ENCODE measurements around the gene RPAP2.
A peak's percentile ranks its signal among the peaks of the same experiment; 100 is the strongest.
"Not testable (repeated sequence)": the region's sequence is repeated elsewhere in the genome, so short reads cannot be mapped to it uniquely, and the experiment has no call there.

The RPAP2 gene

GRCh38 chr1:92323473-92324453, 24.9 kb downstream of the RPAP2 start:
- no peak for DNase-seq (ENCODE audit: low read depth, low spot score)

DNA sequence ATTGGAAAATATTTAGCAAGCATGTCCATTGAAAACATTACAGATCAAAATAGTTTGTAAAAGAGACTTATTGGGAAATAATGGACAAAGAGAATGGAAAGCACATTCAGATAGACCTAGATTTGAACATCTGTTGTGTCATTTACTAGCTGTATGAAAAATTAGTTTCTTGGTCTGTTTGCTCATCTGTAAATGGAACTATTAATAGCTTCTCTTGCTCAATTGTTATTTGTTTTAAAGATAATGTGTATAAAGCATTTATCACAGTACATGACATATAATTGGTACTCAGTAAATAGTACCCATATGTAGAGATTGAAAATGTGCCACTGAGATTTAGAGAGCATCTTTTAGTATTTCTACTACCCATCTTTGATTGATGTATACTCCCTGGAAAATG, 25.9 kb downstream of the RPAP2 start:
- DNase-seq (ENCODE audit: low read depth, low spot score), result no peak

DNA sequence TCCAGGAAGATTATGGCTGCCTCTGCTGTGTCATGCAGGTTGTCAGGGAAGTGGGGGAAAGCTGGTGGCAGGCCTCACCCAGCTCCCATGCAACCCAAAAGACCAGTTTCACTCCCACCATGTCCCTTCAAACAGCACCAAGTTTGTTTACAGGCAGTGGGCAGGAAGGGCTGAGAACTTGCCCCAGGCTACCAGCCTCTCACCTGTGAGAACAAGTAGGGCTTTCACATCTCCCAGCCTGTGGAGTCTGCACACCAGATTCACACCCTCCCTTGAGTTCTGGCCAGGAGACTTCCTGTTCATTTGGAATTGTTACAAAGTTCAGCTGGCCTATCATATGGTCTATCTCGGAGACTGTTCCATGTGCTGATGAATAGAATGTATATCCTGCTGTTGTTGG, 27.8 kb downstream of the RPAP2 start:
- no peak for DNase-seq (ENCODE audit: low read depth, low spot score)

GRCh38 chr1:92327794-92328193, 28.9 kb downstream of the RPAP2 start:
- no peak for DNase-seq (ENCODE audit: low read depth, low spot score)

DNA sequence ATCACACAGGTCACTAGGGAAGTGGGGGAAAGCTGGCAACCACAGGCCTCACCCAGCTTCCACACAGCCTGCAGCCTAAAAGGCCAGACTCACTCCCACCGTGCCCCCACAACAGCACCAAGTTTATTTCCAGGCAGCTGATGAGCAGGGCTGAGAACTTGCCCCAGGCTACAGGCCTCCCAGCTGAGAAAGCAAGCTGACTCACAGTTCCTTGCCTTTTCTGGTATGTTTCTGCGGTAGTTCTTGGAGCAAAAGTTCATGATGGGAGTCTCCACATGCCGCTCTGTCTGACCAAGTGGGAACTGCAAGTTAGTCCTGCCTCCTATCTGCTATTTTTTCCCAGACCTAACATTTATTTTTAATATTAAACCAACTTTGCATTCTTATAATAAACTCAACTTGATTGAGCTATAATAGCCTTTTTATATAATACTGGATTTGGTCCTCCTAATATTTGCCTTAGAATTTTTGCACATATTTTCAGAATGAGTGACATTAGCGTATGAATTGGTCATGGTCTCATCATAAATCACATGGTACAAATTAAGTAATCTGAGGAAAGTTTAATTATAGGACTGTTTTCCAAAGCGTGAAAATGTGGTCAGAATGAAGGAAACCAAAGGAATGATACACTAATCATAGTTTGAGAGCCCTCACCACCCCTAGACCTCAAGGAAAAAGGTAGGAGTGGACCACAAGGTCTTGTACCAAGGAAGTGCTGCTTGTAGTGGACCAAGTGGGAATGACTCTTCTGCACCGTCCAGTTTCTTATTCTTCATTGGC, 30.7 kb downstream of the RPAP2 start:
- DNase-seq (ENCODE audit: low read depth, low spot score), result peak; percentile 49

GRCh38 chr1:92333668-92334067, 34.8 kb downstream of the RPAP2 start:
- DNase-seq (ENCODE audit: low read depth, low spot score), result no peak

DNA sequence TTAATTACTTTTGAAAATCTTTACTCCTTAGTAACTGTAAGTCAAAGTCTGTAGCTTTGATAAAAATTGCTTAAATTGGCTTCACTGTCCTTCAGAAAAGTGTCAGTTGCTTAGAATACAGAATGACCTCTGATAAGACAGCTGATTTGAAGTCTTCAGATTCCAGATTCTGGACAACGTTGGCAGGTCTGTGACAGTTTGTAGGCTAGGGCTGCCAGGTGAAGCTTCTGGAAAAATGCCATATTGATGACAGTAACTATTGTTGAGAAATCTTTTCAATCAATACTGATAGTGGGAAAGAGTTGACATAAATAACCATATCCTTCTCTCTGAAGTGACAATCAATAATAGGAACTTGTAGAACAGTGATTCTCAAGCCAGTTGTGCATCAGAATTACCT, 41.3 kb downstream of the RPAP2 start:
- no peak for DNase-seq (ENCODE audit: low read depth, low spot score)

DNA sequence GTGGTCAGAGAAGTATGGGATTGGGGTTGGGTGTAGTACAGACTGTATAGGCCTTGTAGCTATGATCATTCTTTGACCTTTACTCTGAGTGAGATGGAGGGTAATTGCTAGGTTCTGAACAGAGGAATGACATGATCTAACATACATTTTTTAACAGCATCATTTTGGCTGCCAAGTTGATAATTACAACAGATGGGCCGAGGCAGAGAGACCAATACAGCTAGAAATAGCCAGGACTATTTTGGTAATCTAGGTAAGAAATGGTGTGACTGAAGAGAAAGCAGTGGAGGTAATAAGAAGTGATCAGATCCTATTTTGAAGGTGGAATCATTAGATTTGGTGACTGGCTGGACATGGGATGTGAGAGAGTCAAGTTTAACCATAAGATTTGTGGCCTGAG, 43.5 kb downstream of the RPAP2 start:
- DNase-seq (ENCODE audit: low read depth, low spot score), result no peak

DNA sequence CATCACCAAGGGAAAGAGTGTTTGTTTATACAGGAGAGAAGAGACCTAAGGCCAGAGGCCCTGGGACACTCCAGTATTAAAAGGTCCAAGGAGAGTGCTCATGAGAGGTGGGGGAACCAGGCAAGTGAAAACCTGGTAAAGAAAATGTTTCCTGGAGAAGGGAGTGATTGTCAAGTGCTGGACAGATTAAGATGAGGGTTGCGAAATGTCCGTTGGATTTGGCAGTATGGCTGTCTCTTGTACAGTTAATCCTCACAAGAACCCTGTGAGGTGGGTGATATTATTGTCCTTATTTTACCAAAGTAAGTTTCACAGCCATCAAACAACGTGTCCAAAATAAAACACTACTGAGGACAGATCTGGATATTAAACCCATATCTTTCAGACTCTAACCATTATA, 44.2 kb downstream of the RPAP2 start:
- no peak for DNase-seq (ENCODE audit: low read depth, low spot score)

DNA sequence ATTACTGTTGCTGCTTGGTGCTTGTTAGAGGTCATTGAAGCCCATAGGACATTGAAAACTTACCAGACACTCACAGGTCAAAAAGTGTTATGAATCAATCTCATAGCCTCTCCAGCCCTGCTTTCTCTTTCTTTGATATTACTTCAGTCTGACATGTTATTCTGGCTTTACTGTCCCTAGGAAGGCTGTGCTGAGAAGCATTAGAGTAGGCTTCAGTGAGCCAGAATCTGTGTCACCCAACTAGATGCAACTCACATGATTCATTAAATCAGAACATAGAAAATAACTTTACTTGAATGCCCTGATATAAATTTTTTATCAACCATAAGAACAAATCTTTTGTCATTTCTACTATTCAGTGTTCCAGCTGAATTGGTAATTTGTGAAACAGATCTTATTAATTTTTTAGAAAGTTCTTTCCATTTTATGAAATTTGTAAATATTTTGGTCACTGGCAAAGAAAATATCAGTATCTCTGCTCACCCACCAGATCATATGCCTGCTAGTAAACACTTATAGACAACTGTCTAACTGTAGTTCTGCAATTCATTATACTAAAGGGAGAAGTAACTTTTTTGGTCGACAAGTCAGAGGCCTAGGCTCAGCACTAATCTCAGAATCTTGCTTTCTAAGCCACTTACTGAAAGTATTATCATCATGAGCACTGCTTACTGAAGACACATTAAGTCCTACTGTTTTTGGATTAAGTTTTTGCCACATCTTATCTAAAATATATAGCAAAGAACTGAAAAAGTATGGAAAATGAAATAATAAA, 48.2 kb downstream of the RPAP2 start:
- no peak for DNase-seq (ENCODE audit: low read depth, low spot score)

- no peak for DNase-seq (ENCODE audit: low read depth, low spot score)
Measured at GRCh38 chr1:92352856-92353255, 54.0 kb downstream of the RPAP2 start.

DNA sequence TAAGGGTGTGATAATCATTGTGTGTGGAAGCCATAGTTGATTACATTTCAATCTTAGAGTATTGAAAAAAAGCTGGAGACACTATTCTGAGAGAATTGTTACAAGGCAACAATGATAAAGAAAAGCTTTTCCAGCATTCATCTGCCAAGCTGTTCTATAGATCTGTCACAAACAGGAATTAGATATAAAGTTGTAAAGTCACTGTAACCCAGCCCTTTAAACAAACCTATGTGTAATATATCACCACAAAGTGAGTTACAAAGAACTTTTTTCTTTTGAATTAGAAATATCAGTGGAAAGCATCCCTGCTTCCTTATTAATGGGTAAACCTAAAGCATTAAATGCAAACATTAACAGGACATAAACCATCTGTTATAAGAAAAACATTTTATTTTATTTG, 55.4 kb downstream of the RPAP2 start:
- no peak for DNase-seq (ENCODE audit: low read depth, low spot score)

DNA sequence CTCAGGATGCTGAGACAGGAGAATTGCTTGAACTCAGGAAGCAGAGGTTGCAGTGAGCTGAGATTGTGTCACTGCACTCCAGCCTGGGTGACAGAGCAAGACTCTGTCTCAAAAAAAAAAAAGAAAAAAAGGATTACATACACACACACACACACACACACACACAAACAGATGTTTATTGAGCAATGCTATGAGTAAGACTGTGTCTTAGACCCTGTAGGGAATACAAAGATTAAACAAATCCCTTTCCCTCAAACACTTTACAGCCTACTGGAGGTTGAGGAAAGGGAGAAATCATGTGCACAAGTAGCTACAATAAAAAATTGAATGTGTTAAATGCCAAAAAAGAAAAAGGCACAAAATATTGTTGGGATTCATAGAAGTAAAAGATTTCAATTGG, 58.1 kb downstream of the RPAP2 start:
- DNase-seq (ENCODE audit: low read depth, low spot score), result no peak

GRCh38 chr1:92359382-92359781, 60.5 kb downstream of the RPAP2 start:
- not testable (repeated sequence) for DNase-seq (ENCODE audit: low read depth, low spot score)

GRCh38 chr1:92359986-92360385, 61.1 kb downstream of the RPAP2 start:
- DNase-seq (ENCODE audit: low read depth, low spot score), result no peak

GRCh38 chr1:92362970-92363369, 64.1 kb downstream of the RPAP2 start:
- DNase-seq (ENCODE audit: low read depth, low spot score), result no peak

DNA sequence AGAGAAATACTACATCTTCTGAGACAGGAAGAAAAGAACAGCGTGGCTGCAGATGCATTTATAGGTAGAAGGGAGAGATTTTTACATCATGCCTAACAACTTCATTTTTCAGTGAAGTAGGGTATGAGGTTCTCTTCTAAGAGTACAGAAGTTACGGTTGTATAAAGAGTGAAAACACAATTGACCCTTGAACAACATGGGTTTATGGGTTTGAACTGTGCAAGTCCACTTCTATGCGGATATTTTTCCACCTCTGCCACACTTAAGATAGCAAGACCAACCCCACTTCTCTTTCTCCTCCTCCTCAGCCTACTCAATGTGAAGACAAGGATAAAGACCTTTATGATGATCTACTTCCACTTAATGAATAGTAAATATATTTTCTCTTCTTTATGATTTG, 64.5 kb downstream of the RPAP2 start:
- no peak for DNase-seq (ENCODE audit: low read depth, low spot score)

- no peak for DNase-seq (ENCODE audit: low read depth, low spot score)
Measured at GRCh38 chr1:92365378-92366039, 66.7 kb downstream of the RPAP2 start.

- DNase-seq (ENCODE audit: low read depth, low spot score), result no peak
Measured at GRCh38 chr1:92366040-92366395, 67.2 kb downstream of the RPAP2 start.

- no peak for DNase-seq (ENCODE audit: low read depth, low spot score)
Measured at GRCh38 chr1:92367496-92367895, 68.6 kb downstream of the RPAP2 start.

GRCh38 chr1:92372164-92372563, 73.3 kb downstream of the RPAP2 start:
- DNase-seq (ENCODE audit: low read depth, low spot score), result no peak

DNA sequence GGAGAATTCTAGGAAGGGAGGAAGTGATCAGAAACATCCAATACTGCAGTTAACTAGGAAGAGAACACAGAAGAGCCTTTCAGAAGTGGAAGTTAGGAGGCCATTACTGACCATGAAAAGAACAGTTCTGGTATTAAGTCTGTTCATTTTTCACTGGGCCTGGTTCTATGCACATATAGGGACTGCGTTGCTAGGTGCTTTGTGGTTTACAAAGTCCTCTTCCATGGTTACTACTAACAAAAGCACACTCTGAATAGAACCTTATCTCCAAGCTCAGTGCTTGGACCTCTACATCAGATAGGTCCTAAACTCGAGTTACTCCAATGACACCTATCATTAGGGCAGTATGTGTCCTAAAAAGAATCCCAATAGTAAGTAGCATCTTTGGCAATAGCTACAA, 75.4 kb downstream of the RPAP2 start:
- no peak for DNase-seq (ENCODE audit: low read depth, low spot score)

Measured in smooth muscle cell of the brain vasculature (primary cell).